WTC11 (cell line): ENCODE results near the gene ZNRF1. TPM values are rescaled to one million over a fixed set of nuclear protein-coding genes. Genes with fewer than 3 reads are reported as not detected.

ENCODE experiments used
- ATAC-seq: fragments of 200-7000 bp; cut with Tn5 transposase; 2 replicates; pipeline ENCODE4 v1.10.0; 2021; ENCODE audit warnings: mild to moderate bottlenecking, moderate library complexity
- CTCF ChIA-PET: fragments of 300-600 bp; sonication (Branson Sonifier 250); formaldehyde crosslinking; loops from one replicate; lab custom pipeline; 2021; ENCODE audit warnings: antibody characterized with exemption; lab: Charles Lee
- POLR2A ChIA-PET: fragments of 350-600 bp; sonication (Branson Sonifier 250); formaldehyde crosslinking; loops from one replicate; lab custom pipeline; 2021; ENCODE audit warnings: antibody characterized with exemption; lab: Charles Lee
- DNase-seq: peaks from one replicate; pipeline ENCODE4 v3.0.0; 2021; ENCODE audit warnings: low spot score
- H3K27ac Mint-ChIP-seq: 2 replicates; pipeline ENCODE4 v1.8.0; 2021; ENCODE audit warnings: mixed read lengths
- H3K27me3 Mint-ChIP-seq: 2 replicates; pipeline ENCODE4 v1.8.0; 2021; ENCODE audit warnings: low read depth, mild to moderate bottlenecking, moderate library complexity, mixed read lengths
- H3K36me3 Mint-ChIP-seq: 2 replicates; pipeline ENCODE4 v1.8.0; 2021; ENCODE audit warnings: mixed read lengths
- H3K4me1 Mint-ChIP-seq: 2 replicates; pipeline ENCODE4 v1.8.0; 2022; ENCODE audit warnings: mixed read lengths
- H3K4me3 Mint-ChIP-seq: 2 replicates; pipeline ENCODE4 v1.8.0; 2021; ENCODE audit warnings: mild to moderate bottlenecking, moderate library complexity, mixed read lengths
- H3K9me3 Mint-ChIP-seq: 2 replicates; pipeline ENCODE4 v1.8.0; 2021; ENCODE audit warnings: mixed read lengths
- ATF1 ChIP-seq: sonication (generic); formaldehyde crosslinking; IDR thresholded peaks from 2 replicates; pipeline ENCODE4 v1.8.1; 2023; ENCODE audit warnings: mild to moderate bottlenecking, moderate library complexity, missing genetic modification reagents
- CREB1 ChIP-seq: sonication (generic); formaldehyde crosslinking; IDR thresholded peaks from 2 replicates; pipeline ENCODE4 v1.8.0; 2023; ENCODE audit warnings: mild to moderate bottlenecking, missing genetic modification reagents
- ETV6 ChIP-seq: sonication (generic); formaldehyde crosslinking; IDR thresholded peaks from 2 replicates; pipeline ENCODE4 v1.8.1; 2022; ENCODE audit warnings: mild to moderate bottlenecking, missing genetic modification reagents
- FOXJ3 ChIP-seq: sonication (generic); formaldehyde crosslinking; IDR thresholded peaks from 2 replicates; pipeline ENCODE4 v1.9.0; 2021; ENCODE audit warnings: missing genetic modification reagents, mild to moderate bottlenecking, borderline replicate concordance
- FOXK1 ChIP-seq: sonication (generic); formaldehyde crosslinking; IDR thresholded peaks from 2 replicates; pipeline ENCODE4 v1.8.0; 2022; ENCODE audit warnings: mild to moderate bottlenecking, moderate library complexity, missing genetic modification reagents
- GABPB1 ChIP-seq: sonication (generic); formaldehyde crosslinking; IDR thresholded peaks from 2 replicates; pipeline ENCODE4 v1.8.1; 2023; ENCODE audit warnings: mild to moderate bottlenecking, missing genetic modification reagents
- HMGA2 ChIP-seq: fragments of 250-450 bp; sonication (Bioruptor Pico); IDR thresholded peaks from 2 replicates; pipeline ENCODE4 v1.4.0; 2021; ENCODE audit warnings: mild to moderate bottlenecking, moderate library complexity
- HMGXB4 ChIP-seq: sonication (generic); formaldehyde crosslinking; IDR thresholded peaks from 2 replicates; pipeline ENCODE4 v1.8.1; 2023; ENCODE audit warnings: mild to moderate bottlenecking, moderate library complexity, missing genetic modification reagents
- IRF2 ChIP-seq: sonication (generic); formaldehyde crosslinking; IDR thresholded peaks from 2 replicates; pipeline ENCODE4 v1.8.0; 2022; ENCODE audit warnings: low read depth, missing genetic modification reagents, borderline replicate concordance
- JUN ChIP-seq: sonication (generic); formaldehyde crosslinking; IDR thresholded peaks from 2 replicates; pipeline ENCODE4 v1.8.0; 2023; ENCODE audit warnings: mild to moderate bottlenecking, missing genetic modification reagents
- KAT7 ChIP-seq: sonication (generic); formaldehyde crosslinking; IDR thresholded peaks from 2 replicates; pipeline ENCODE4 v1.8.1; 2023; ENCODE audit warnings: missing genetic modification reagents, mild to moderate bottlenecking, borderline replicate concordance
- MXD4 ChIP-seq: fragments of 250-450 bp; sonication (Bioruptor Pico); IDR thresholded peaks from 2 replicates; pipeline ENCODE4 v1.8.0; 2021; ENCODE audit warnings: mild to moderate bottlenecking, moderate library complexity, borderline replicate concordance
- NFE2L1 ChIP-seq: sonication (generic); formaldehyde crosslinking; IDR thresholded peaks from 2 replicates; pipeline ENCODE4 v1.8.1; 2023; ENCODE audit warnings: missing genetic modification reagents
- NFYB ChIP-seq: sonication (generic); formaldehyde crosslinking; conservative IDR thresholded peaks from 2 replicates; pipeline ENCODE4 v1.8.0; 2022; ENCODE audit warnings: low read depth, missing genetic modification reagents
- NR2C2 ChIP-seq: sonication (generic); formaldehyde crosslinking; IDR thresholded peaks from 2 replicates; pipeline ENCODE4 v1.8.0; 2022; ENCODE audit warnings: mild to moderate bottlenecking, missing genetic modification reagents
- SMAD3 ChIP-seq: sonication (generic); formaldehyde crosslinking; IDR thresholded peaks from 2 replicates; pipeline ENCODE4 v1.8.0; 2022; ENCODE audit warnings: missing genetic modification reagents, mild to moderate bottlenecking, borderline replicate concordance
- SMAD4 ChIP-seq: sonication (generic); formaldehyde crosslinking; IDR thresholded peaks from 2 replicates; pipeline ENCODE4 v1.8.0; 2022; ENCODE audit warnings: mild to moderate bottlenecking, missing genetic modification reagents
- SOX15 ChIP-seq: fragments of 250-450 bp; sonication (Bioruptor Pico); IDR thresholded peaks from 2 replicates; pipeline ENCODE4 v1.9.0; 2021; ENCODE audit warnings: mild to moderate bottlenecking
- ZBTB21 ChIP-seq: sonication (generic); formaldehyde crosslinking; IDR thresholded peaks from 2 replicates; pipeline ENCODE4 v1.8.1; 2023; ENCODE audit warnings: mild to moderate bottlenecking, missing genetic modification reagents, borderline replicate concordance
- ZNF121 ChIP-seq: sonication (generic); formaldehyde crosslinking; IDR thresholded peaks from 2 replicates; pipeline ENCODE4 v1.8.0; 2023; ENCODE audit warnings: missing genetic modification reagents
- ZNF263 ChIP-seq: sonication (generic); formaldehyde crosslinking; IDR thresholded peaks from 2 replicates; pipeline ENCODE4 v1.8.1; 2022; ENCODE audit warnings: low read depth, mild to moderate bottlenecking, moderate library complexity, missing genetic modification reagents
- ZSCAN18 ChIP-seq: fragments of 250-450 bp; sonication (Bioruptor Pico); IDR thresholded peaks from 2 replicates; pipeline ENCODE4 v2.1.2; 2022; ENCODE audit warnings: mild to moderate bottlenecking, moderate library complexity
- total RNA-seq: library from RNA; stranded (reverse); gene quantifications from 3 replicates; pipeline ENCODE4 v1.2.3, GENCODE V29; 2021
- TF ChIP-seq, protein P1 (sequence below): fragments of 250-450 bp; sonication (Bioruptor Pico); IDR thresholded peaks from 2 replicates; pipeline ENCODE4 v1.9.0; 2021; ENCODE audit warnings: mild to moderate bottlenecking
- TF ChIP-seq, protein P2 (sequence below): sonication (generic); formaldehyde crosslinking; IDR thresholded peaks from 2 replicates; pipeline ENCODE4 v1.8.1; 2023; ENCODE audit warnings: mild to moderate bottlenecking, missing genetic modification reagents, moderate library complexity
- TF ChIP-seq, protein P3 (sequence below): fragments of 200-600 bp; IDR thresholded peaks from 2 replicates; pipeline ENCODE4 v1.8.0; 2022; ENCODE audit warnings: antibody characterized with exemption

ZNRF1 gene
- total RNA-seq, 1 experiment from 2014 or later: 47.6 TPM

- no peak for DNase-seq
- Mint-ChIP-seq H3K4me1 (peaks cover 23% of the 10 kb centered on the region), H3K4me3 (no peak overlapping the region), H3K9me3 (no peaks in the 10 kb centered on the region), H3K27me3 (no peaks in the 10 kb centered on the region), H3K36me3 (no peaks in the 10 kb centered on the region), H3K27ac (no peak overlapping the region)
- POLR2A ChIA-PET: interaction anchor here (0.6 kb wide), 1 partner anchor 169 kb away, joined by 4 read pairs; no protein-coding TSS in a partner anchor
- ATAC-seq: no peak
- CTCF ChIA-PET: interaction anchor here (2.2 to 2.9 kb wide), 3 partner anchors 12 to 101 kb away, joined by 11 to 22 read pairs (median 14); partner anchors contain the start of gene ZNRF1
- TF ChIP-seq ZSCAN18 (CRISPR knock-in tag): no peak
- TF ChIP-seq, protein P1, sequence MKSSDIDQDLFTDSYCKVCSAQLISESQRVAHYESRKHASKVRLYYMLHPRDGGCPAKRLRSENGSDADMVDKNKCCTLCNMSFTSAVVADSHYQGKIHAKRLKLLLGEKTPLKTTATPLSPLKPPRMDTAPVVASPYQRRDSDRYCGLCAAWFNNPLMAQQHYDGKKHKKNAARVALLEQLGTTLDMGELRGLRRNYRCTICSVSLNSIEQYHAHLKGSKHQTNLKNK (CRISPR knock-in tag): no peak
Observed at GRCh38 chr16:75010427-75010826, 11.6 kb downstream of the ZNRF1 start.

DNA sequence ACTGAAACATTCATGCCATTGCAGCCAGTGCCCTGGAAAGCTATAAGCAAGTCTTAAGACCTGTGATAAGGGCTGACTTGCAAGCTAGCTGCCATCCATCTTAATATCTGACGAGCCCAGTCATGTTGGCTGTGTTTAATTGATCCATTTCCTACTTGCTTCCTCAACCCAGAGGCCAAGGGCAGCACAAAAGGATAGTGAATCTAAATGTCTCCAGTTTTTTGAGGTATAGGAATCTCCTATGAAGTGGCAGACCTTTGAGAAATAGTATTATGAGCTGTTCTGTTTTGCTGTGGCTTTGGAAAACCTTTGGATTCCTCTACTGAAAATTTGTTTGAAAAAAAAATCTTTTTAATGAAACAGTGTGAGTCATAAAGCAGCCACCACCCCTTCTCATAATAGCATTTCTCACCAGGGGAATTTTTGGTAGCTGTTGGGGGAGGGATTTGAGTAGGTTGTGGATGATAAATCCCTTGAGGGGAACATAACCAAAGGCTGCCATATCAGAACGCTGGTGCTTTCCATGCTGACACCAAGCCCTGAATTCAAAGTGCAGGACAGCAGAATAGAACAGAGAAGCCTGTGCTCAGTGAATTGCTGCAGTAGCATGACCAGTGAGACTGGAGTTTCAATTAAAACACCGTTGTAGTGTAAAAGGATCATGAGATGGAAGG lies 12.9 kb downstream of the ZNRF1 start:
- Mint-ChIP-seq H3K9me3 (no peaks in the 10 kb centered on the region), H3K27me3 (no peaks in the 10 kb centered on the region), H3K36me3 (no peaks in the 10 kb centered on the region), H3K27ac (no peak overlapping the region; the same call in 1 of the 2 replicates), H3K4me1 (peaks cover 27% of the 10 kb centered on the region), H3K4me3 (no peak overlapping the region)
- no peak for DNase-seq
- TF ChIP-seq ZBTB21 (CRISPR knock-in tag): no peak
- TF ChIP-seq GABPB1: no peak
- no peak for TF ChIP-seq ZSCAN18 (CRISPR knock-in tag)
- no peak for TF ChIP-seq ZNF121 (CRISPR knock-in tag)
- TF ChIP-seq ATF1: no peak
- no peak for TF ChIP-seq FOXK1 (CRISPR knock-in tag)
- TF ChIP-seq CREB1: no peak
- no peak for TF ChIP-seq ZNF263 (CRISPR knock-in tag)
- TF ChIP-seq KAT7 (CRISPR knock-in tag): no peak
- TF ChIP-seq, protein P2, sequence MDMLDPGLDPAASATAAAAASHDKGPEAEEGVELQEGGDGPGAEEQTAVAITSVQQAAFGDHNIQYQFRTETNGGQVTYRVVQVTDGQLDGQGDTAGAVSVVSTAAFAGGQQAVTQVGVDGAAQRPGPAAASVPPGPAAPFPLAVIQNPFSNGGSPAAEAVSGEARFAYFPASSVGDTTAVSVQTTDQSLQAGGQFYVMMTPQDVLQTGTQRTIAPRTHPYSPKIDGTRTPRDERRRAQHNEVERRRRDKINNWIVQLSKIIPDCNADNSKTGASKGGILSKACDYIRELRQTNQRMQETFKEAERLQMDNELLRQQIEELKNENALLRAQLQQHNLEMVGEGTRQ (CRISPR knock-in tag): no peak
- no peak for TF ChIP-seq SMAD3 (CRISPR knock-in tag)
- no peak for TF ChIP-seq MXD4 (CRISPR knock-in tag)
- no peak for TF ChIP-seq IRF2 (CRISPR knock-in tag)
- no peak for TF ChIP-seq SMAD4 (CRISPR knock-in tag)
- no peak for TF ChIP-seq HMGA2
- TF ChIP-seq NFYB (CRISPR knock-in tag): no peak
- CTCF ChIA-PET: interaction anchor here (0.8 to 2.9 kb wide), 5 partner anchors 9 to 99 kb away, joined by 3 to 22 read pairs (median 11); partner anchors contain the start of gene ZNRF1
- no peak for ATAC-seq
- POLR2A ChIA-PET: no interaction called here

DNA sequence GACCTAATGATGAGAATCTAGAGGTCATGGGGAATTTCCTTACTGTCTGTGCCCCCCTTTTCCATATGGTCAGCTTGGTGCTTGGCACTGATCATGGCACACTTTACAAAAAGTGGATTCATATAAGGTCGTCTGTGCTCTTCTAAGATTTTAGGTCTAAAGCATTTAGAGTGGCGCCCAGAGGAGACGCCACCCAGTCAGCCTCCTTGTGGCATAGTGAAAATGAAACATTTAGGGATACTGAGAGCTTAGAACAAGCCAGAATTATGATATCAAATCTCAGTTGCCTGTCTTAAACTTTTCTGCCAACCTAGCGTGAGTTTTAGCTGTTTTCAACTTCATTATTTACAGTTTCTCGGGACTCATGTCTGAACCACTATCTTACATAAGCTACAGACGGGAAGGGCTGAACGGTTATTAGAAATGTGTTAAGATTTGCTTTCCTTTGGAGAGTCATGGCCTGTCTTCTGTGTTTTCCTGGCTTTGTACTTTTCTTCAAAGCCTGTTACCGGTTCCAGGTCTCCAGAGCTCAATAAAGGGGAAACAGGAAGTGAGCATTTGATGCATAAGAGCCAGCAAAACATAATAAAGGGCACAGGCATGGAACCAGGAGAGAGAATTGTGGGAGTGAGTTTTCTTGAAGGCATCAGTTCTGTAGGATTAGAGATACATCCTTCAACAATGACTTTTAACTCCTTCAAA lies 13.7 kb downstream of the ZNRF1 start:
- CTCF ChIA-PET: interaction anchor here (0.8 to 2.9 kb wide), 5 partner anchors 10 to 118 kb away, joined by 3 to 22 read pairs (median 11); partner anchors contain the start of gene ZNRF1
- no peak for ATAC-seq
- no peak overlapping the region for H3K4me3 Mint-ChIP-seq
- DNase-seq: no peak
- H3K4me1 Mint-ChIP-seq: peaks cover 31% of the 10 kb centered on the region
- no peaks in the 10 kb centered on the region for H3K36me3 Mint-ChIP-seq
- no peaks in the 10 kb centered on the region for H3K9me3 Mint-ChIP-seq
- peak overlapping the region; percentile 2; the same call in 1 of the 2 replicates for H3K27ac Mint-ChIP-seq
- POLR2A ChIA-PET: no interaction called here
- H3K27me3 Mint-ChIP-seq: no peaks in the 10 kb centered on the region
- TF ChIP-seq ETV6 (no peak), SOX15 (no peak), NFYB (CRISPR knock-in tag) (no peak), NR2C2 (CRISPR knock-in tag) (no peak), HMGXB4 (CRISPR knock-in tag) (no peak), JUN (no peak), NFE2L1 (CRISPR knock-in tag) (no peak), FOXJ3 (CRISPR knock-in tag) (no peak)
- TF ChIP-seq, protein P3, sequence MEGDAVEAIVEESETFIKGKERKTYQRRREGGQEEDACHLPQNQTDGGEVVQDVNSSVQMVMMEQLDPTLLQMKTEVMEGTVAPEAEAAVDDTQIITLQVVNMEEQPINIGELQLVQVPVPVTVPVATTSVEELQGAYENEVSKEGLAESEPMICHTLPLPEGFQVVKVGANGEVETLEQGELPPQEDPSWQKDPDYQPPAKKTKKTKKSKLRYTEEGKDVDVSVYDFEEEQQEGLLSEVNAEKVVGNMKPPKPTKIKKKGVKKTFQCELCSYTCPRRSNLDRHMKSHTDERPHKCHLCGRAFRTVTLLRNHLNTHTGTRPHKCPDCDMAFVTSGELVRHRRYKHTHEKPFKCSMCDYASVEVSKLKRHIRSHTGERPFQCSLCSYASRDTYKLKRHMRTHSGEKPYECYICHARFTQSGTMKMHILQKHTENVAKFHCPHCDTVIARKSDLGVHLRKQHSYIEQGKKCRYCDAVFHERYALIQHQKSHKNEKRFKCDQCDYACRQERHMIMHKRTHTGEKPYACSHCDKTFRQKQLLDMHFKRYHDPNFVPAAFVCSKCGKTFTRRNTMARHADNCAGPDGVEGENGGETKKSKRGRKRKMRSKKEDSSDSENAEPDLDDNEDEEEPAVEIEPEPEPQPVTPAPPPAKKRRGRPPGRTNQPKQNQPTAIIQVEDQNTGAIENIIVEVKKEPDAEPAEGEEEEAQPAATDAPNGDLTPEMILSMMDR: no peak
